WERI-Rb-1 (cell line): ENCODE data around the gene AGAP1.
A peak's percentile ranks its signal among the peaks of the same experiment; 100 is the strongest.

ENCODE experiments used
- DNase-seq: peaks from one replicate; pipeline ENCODE4 v3.0.0-alpha.2; 2020
- H3K27ac ChIP-seq: fragments of 250-450 bp; sonication (Bioruptor Pico); 2 replicates; pipeline ENCODE4 v1.5.1; 2020; ENCODE audit warnings: mild to moderate bottlenecking, moderate library complexity
- H3K27me3 ChIP-seq: fragments of 250-450 bp; sonication (Bioruptor Pico); 2 replicates; pipeline ENCODE4 v1.5.1; 2021; ENCODE audit warnings: mild to moderate bottlenecking, low read depth, moderate library complexity; ENCODE audit not compliant: insufficient read depth, severe bottlenecking
- H3K36me3 ChIP-seq: fragments of 250-450 bp; sonication (Bioruptor Pico); 2 replicates; pipeline ENCODE4 v1.5.1; 2020; ENCODE audit warnings: mild to moderate bottlenecking, moderate library complexity
- H3K4me3 ChIP-seq: 2 replicates; pipeline ENCODE4 v1.5.1; 2011; ENCODE audit warnings: low read depth, mild to moderate bottlenecking, control low read depth, low read length
- H3K9me3 ChIP-seq: fragments of 250-450 bp; sonication (Bioruptor Pico); 2 replicates; pipeline ENCODE4 v1.5.1; 2021; ENCODE audit warnings: mild to moderate bottlenecking, moderate library complexity; ENCODE audit not compliant: severe bottlenecking
- TF ChIP-seq, protein P1 (sequence below): IDR thresholded peaks from 2 replicates; pipeline ENCODE4 v1.5.1; 2011; ENCODE audit warnings: low read depth, mild to moderate bottlenecking, control low read depth, inconsistent platforms, low read length

The AGAP1 gene

DNA sequence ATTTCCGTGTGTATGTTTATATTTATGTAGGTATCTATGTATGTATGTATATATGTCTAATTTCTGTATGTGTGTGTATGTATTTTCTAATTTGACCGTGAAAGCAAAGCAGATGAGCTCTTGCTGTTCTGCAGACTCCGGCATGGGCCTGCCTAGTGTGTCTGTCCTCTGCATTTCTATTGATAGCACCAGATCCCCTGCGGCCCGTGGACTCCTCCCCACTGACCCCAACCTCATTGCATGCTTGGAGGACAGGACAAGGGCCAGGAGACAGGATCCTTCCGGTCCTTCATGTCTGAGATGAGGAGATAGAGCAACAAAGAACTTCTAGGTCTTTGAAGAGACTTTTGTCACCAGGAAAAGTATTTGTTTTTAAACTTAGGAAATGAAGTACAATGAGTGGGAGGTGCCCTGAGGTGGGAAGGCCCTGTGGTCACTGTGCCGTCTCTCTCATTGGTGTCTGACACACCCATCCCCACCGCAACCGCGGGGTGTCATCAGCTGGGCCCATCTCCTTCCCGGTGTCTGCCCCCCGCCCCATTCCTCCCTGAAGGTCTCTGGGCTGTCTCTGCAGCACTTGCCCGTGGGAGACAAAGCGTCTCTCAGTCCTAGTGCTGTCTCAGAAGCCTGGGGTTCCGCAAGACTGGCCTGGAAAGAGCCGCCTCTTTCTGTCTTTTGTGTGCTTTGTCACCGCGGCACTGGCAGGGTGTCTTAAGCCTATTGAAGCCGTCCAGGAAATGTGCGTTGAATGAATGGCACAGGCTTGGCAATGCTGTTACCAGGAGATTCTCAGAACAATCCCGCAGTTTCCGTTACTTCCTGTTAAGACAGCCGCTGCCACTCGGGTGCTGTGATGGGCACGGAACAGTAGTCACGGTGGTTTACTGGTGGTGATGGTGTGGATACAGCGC, 216.4 kb downstream of the AGAP1 start:
- Histone ChIP-seq H3K36me3 (peaks cover 46% of the 10 kb centered on the region), H3K27ac (no peak overlapping the region), H3K9me3 (no peaks in the 10 kb centered on the region), H3K4me3 (no peak overlapping the region), H3K27me3 (no peaks in the 10 kb centered on the region)
- no peak for DNase-seq
- TF ChIP-seq, protein P1, sequence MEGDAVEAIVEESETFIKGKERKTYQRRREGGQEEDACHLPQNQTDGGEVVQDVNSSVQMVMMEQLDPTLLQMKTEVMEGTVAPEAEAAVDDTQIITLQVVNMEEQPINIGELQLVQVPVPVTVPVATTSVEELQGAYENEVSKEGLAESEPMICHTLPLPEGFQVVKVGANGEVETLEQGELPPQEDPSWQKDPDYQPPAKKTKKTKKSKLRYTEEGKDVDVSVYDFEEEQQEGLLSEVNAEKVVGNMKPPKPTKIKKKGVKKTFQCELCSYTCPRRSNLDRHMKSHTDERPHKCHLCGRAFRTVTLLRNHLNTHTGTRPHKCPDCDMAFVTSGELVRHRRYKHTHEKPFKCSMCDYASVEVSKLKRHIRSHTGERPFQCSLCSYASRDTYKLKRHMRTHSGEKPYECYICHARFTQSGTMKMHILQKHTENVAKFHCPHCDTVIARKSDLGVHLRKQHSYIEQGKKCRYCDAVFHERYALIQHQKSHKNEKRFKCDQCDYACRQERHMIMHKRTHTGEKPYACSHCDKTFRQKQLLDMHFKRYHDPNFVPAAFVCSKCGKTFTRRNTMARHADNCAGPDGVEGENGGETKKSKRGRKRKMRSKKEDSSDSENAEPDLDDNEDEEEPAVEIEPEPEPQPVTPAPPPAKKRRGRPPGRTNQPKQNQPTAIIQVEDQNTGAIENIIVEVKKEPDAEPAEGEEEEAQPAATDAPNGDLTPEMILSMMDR: no peak

DNA sequence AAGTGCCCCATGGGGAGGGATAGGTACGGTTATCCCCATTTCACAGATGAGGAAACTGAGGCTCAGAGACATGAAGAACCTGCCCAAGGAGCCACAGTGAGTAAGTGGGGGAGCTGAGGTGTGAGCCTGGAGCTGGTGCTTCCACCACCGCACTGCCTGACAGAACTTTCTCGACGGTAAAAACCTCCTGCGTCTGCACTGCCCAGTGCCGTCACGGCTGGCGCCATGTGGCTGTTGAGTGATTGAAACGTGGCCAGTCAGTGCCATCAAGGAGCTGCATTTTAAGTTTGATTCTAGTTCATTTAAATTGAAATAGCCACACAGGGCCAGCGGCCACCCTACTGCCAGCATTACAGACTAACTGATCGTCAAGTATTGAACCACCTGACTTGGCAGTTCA, 217.1 kb downstream of the AGAP1 start:
- H3K4me3 ChIP-seq: no peak overlapping the region
- TF ChIP-seq, protein P1: no peak

DNA sequence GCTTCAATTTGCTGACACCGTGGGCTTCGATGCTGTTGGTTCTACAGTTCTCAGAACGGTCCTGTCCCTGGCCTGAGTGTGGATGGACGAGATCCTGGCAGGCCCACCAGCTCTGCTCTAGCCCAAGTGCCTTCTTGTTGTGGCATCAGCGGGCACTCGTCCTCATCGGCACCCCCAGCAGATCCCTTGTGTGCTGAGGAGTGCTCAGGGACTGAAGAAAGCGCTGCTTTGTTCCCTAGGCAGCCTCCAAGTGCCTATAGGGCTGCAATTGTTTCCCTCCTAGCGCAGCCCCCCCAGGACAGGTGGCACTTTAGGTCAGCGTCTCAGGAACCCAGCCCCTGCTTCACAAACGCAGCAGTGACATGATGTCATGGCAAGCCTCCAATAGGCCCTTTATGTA, 217.7 kb downstream of the AGAP1 start:
- DNase-seq: no peak
- Histone ChIP-seq H3K9me3 (no peaks in the 10 kb centered on the region), H3K27ac (no peak overlapping the region), H3K36me3 (peaks cover 47% of the 10 kb centered on the region), H3K4me3 (no peak overlapping the region), H3K27me3 (no peaks in the 10 kb centered on the region)
- TF ChIP-seq, protein P1: no peak

More for the DNA sequence above, 217.1 kb downstream of the AGAP1 start:
- H3K27ac ChIP-seq: no peak overlapping the region
- DNase-seq: no peak
- H3K36me3 ChIP-seq: peaks cover 44% of the 10 kb centered on the region
- no peaks in the 10 kb centered on the region for H3K9me3 ChIP-seq
- no peaks in the 10 kb centered on the region for H3K27me3 ChIP-seq

DNA sequence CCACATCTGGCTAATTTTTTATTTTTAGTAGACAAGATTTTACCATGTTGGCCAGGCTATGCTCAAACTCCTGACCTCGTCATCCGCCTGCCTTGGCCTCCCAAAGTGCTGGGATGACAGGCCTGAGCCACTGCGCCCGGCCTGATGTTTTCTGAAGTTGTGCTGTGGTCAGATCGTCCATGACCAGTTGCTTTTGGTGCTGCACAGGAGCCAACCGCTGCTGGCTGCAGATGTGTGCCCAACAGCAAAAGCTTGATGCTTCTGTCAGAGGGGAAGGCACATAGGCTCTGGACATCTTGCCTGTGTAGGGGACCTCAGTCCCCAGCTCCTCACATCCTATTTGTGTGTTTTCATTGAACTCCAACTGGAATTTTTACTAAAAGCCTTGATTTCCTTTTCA, 218.3 kb downstream of the AGAP1 start:
- TF ChIP-seq, protein P1: no peak
- Histone ChIP-seq H3K27me3 (no peaks in the 10 kb centered on the region), H3K36me3 (peaks cover 54% of the 10 kb centered on the region), H3K4me3 (no peak overlapping the region), H3K9me3 (no peaks in the 10 kb centered on the region), H3K27ac (no peak overlapping the region)
- DNase-seq: no peak

DNA sequence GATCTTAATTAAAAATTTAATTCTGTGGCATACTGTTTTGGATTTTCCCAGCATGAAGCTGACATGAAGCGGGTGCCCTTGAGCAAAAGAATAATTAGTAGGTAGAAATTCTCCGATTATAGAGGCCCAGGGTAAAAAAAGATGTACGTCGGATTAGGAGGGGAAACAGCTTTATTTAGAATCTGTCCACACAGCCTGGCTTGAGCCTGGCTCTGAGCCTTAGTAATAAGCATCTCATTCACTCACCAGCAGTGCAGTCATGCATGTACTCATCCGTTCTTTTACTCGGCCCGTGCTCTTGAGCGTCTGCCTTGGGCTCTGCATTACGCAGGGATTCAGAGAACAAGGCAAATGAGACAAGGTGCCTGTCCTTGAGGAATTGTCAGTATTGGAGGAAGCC, 219.3 kb downstream of the AGAP1 start:
- DNase-seq: peak; percentile 54
- H3K36me3 ChIP-seq: peaks cover 62% of the 10 kb centered on the region
- no peaks in the 10 kb centered on the region for H3K9me3 ChIP-seq

More for the DNA sequence above, 219.3 kb downstream of the AGAP1 start:
- TF ChIP-seq, protein P1: no peak
- H3K4me3 ChIP-seq: no peak overlapping the region
- peak overlapping the region; percentile 32; the same call in 1 of the 2 replicates for H3K27ac ChIP-seq
- H3K27me3 ChIP-seq: no peaks in the 10 kb centered on the region
